ENCODE measurements around the gene MAPK1IP1L. TPM values are rescaled to one million over a fixed set of nuclear protein-coding genes. Genes with fewer than 3 reads are reported as not detected.

Gene MAPK1IP1L
- total RNA-seq, 1 experiment from 2014 or later = 164 TPM

GRCh38 chr14:55045087-55045486, 6.4 kb upstream of the MAPK1IP1L start:
- Histone ChIP-seq H3K4me3 (ENCODE audit: low read depth, low read length, poor library complexity, severe bottlenecking) (no peak overlapping the region), H3K27ac (ENCODE audit: low read depth, low read length, poor library complexity, severe bottlenecking) (no peak overlapping the region), H3K27me3 (replicated peaks; ENCODE audit: insufficient read depth, low read depth, low read length, poor library complexity) (no peaks in the 10 kb centered on the region), H3K36me3 (ENCODE audit: insufficient read depth, low read length, poor library complexity, severe bottlenecking) (peaks cover 16% of the 10 kb centered on the region), H3K4me1 (ENCODE audit: insufficient read depth, low read length, poor library complexity, severe bottlenecking) (peaks cover 55% of the 10 kb centered on the region), H3K9me3 (ENCODE audit: low read depth, low read length, poor library complexity, severe bottlenecking) (no peaks in the 10 kb centered on the region)
- ChIA-PET CTCF (interaction anchor here (0.5 kb wide), 1 partner anchor 54 kb away, joined by 10 read pairs; no protein-coding TSS in a partner anchor), POLR2A (ENCODE audit: low non-redundant PET) (interaction anchor here (0.7 kb wide), 1 partner anchor 18 kb away, joined by 4 read pairs; no protein-coding TSS in a partner anchor)
- no peak for DNase-seq (ENCODE audit: low spot score)
- no peak for TF ChIP-seq EZH2 (IDR thresholded peaks at IDR 0.05; ENCODE audit: borderline replicate concordance, low read depth, low read length, poor library complexity, severe bottlenecking)
- TF ChIP-seq CTCF (conservative IDR thresholded peaks at IDR 0.05; ENCODE audit: low read depth, low read length) = no peak
- intact Hi-C loops (cut with micrococcal nuclease; ENCODE audit: unreplicated experiment) = no loop called here
- no TSS peak for BruUV-seq (replicated peaks)

DNA sequence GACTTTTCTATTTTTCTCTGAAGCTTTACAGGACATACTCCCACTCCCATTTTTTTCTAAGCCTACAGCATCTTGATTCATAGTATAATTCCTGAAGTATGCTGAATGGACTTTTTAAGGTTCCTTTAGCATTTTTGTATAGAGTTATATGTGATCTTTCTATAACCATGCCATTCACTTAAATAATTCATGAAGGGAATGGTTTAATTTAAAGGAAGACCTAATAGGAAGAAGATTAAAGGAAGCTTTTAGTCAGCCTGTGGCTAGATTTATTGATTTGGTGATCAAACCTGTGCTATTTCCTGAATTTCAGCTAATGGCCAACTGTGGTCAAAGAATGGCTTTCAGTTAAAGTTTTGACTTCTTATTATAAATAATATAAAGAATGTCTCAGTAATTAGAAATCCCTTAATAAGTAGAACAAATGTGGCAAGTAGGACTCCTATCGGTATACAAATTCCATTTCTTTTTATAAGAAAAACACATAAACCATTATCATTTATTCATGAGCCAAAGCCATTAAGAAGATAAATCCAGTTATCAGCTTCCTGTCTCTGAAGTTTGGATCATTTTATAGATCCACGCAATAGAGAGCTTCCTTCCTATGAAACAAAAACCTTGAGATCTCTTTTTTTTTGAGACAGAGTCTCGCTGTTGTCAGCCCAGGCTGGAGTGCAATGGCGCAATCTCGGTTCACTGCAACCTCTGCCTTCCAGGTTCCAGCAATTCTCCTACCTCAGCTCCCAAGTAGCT, 4.0 kb upstream of the MAPK1IP1L start:
- BruUV-seq (replicated peaks) = no TSS peak
- Histone ChIP-seq H3K4me1 (ENCODE audit: insufficient read depth, low read length, poor library complexity, severe bottlenecking) (peaks cover 66% of the 10 kb centered on the region), H3K9me3 (ENCODE audit: low read depth, low read length, poor library complexity, severe bottlenecking) (no peaks in the 10 kb centered on the region), H3K27me3 (replicated peaks; ENCODE audit: insufficient read depth, low read depth, low read length, poor library complexity) (no peaks in the 10 kb centered on the region), H3K27ac (ENCODE audit: low read depth, low read length, poor library complexity, severe bottlenecking) (peak overlapping the region; percentile 100), H3K4me3 (ENCODE audit: low read depth, low read length, poor library complexity, severe bottlenecking) (peak overlapping the region; percentile 21), H3K36me3 (ENCODE audit: insufficient read depth, low read length, poor library complexity, severe bottlenecking) (peaks cover 16% of the 10 kb centered on the region)
- POLR2A ChIA-PET (ENCODE audit: low non-redundant PET) = interaction anchor here (0.7 kb wide), 1 partner anchor 200 kb away, joined by 3 read pairs; no protein-coding TSS in a partner anchor
- intact Hi-C loops (cut with micrococcal nuclease; ENCODE audit: unreplicated experiment) = loop anchor here (2.0 kb wide), 1 partner anchor 17 kb away; no protein-coding TSS in a partner anchor
- CTCF ChIA-PET = interaction anchor here (0.6 to 1.0 kb wide), 3 partner anchors 21 to 482 kb away, joined by 3 to 4 read pairs (median 3); partner anchors contain the start of genes SOCS4 and WDHD1
- DNase-seq (ENCODE audit: low spot score) = peak; percentile 96
- TF ChIP-seq EZH2 (IDR thresholded peaks at IDR 0.05; ENCODE audit: borderline replicate concordance, low read depth, low read length, poor library complexity, severe bottlenecking) (no peak), CTCF (conservative IDR thresholded peaks at IDR 0.05; ENCODE audit: low read depth, low read length) (no peak; the same call in 1 of the 2 replicates)

- Histone ChIP-seq H3K4me3 (ENCODE audit: low read depth, low read length, poor library complexity, severe bottlenecking) (no peak overlapping the region), H3K9me3 (ENCODE audit: low read depth, low read length, poor library complexity, severe bottlenecking) (no peaks in the 10 kb centered on the region), H3K27ac (ENCODE audit: low read depth, low read length, poor library complexity, severe bottlenecking) (peak overlapping the region; percentile 100), H3K36me3 (ENCODE audit: insufficient read depth, low read length, poor library complexity, severe bottlenecking) (peaks cover 10% of the 10 kb centered on the region), H3K4me1 (ENCODE audit: insufficient read depth, low read length, poor library complexity, severe bottlenecking) (peaks cover 76% of the 10 kb centered on the region), H3K27me3 (replicated peaks; ENCODE audit: insufficient read depth, low read depth, low read length, poor library complexity) (no peaks in the 10 kb centered on the region)
- BruUV-seq (replicated peaks) = no TSS peak
- CTCF ChIA-PET = no interaction called here
- POLR2A ChIA-PET (ENCODE audit: low non-redundant PET) = no interaction called here
- TF ChIP-seq EZH2 (IDR thresholded peaks at IDR 0.05; ENCODE audit: borderline replicate concordance, low read depth, low read length, poor library complexity, severe bottlenecking) (no peak), CTCF (conservative IDR thresholded peaks at IDR 0.05; ENCODE audit: low read depth, low read length) (no peak)
- peak; percentile 67 for DNase-seq (ENCODE audit: low spot score)
- intact Hi-C loops (cut with micrococcal nuclease; ENCODE audit: unreplicated experiment) = no loop called here
Observed at GRCh38 chr14:55048900-55049436, 2.5 kb upstream of the MAPK1IP1L start.
